GM19438 (cell line): ENCODE measurements around the gene ALLC.
A peak's percentile ranks its signal among the peaks of the same experiment; 100 is the strongest.

Source experiments
- ATAC-seq: cut with Tn5 transposase; IDR thresholded peaks from one replicate; pipeline ENCODE4 v1.9.1; 2021; ENCODE audit warnings: low read depth; ENCODE audit not compliant: unreplicated experiment

Gene ALLC

GRCh38 chr2:3639015-3639630 lies 18.9 kb upstream of the ALLC start:
- ATAC-seq, result no peak

- ATAC-seq, result no peak
Measured at GRCh38 chr2:3639653-3640052, 18.3 kb upstream of the ALLC start.

- no peak for ATAC-seq
Measured at GRCh38 chr2:3641181-3641580, 16.8 kb upstream of the ALLC start.

- ATAC-seq, result no peak
Measured at GRCh38 chr2:3641841-3642421, 16.1 kb upstream of the ALLC start.

GRCh38 chr2:3642521-3643215 lies 15.3 kb upstream of the ALLC start:
- ATAC-seq, result no peak

GRCh38 chr2:3643371-3644245 lies 14.4 kb upstream of the ALLC start:
- ATAC-seq, result no peak

- peak; percentile 90 for ATAC-seq
Measured at GRCh38 chr2:3644246-3644525, 13.8 kb upstream of the ALLC start.

- no peak for ATAC-seq
Measured at GRCh38 chr2:3644891-3645605, 13.0 kb upstream of the ALLC start.

GRCh38 chr2:3645745-3646389 lies 12.1 kb upstream of the ALLC start:
- ATAC-seq, result no peak

GRCh38 chr2:3646446-3646845 lies 11.6 kb upstream of the ALLC start:
- ATAC-seq, result no peak

- ATAC-seq, result no peak
Measured at GRCh38 chr2:3647246-3647645, 10.8 kb upstream of the ALLC start.

- ATAC-seq, result no peak
Measured at GRCh38 chr2:3647831-3648651, 10.0 kb upstream of the ALLC start.

- ATAC-seq, result no peak
Measured at GRCh38 chr2:3648652-3649177, 9.3 kb upstream of the ALLC start.

- ATAC-seq, result no peak
Measured at GRCh38 chr2:3649581-3649980, 8.4 kb upstream of the ALLC start.

GRCh38 chr2:3650140-3650920 lies 7.7 kb upstream of the ALLC start:
- no peak for ATAC-seq

GRCh38 chr2:3651691-3652648 lies 6.0 kb upstream of the ALLC start:
- ATAC-seq, result peak; percentile 82

GRCh38 chr2:3652896-3653625 lies 4.9 kb upstream of the ALLC start:
- no peak for ATAC-seq
